ENCODE measurements around the gene ARHGEF3.

- TF ChIP-seq CTCF (IDR thresholded peaks at IDR 0.05), result no peak
- TF ChIP-seq POLR2A (IDR thresholded peaks at IDR 0.05), result no peak
These were observed 702 bp downstream of the ARHGEF3 start for GRCh38 chr3:56800832-56801661.
